HG03135 (cell line): ENCODE data around the gene SLC35A2.

ENCODE experiments used
- ATAC-seq: cut with Tn5 transposase; IDR thresholded peaks from one replicate; pipeline ENCODE4 v1.9.1; 2021; ENCODE audit warnings: mild to moderate bottlenecking, moderate library complexity; ENCODE audit not compliant: unreplicated experiment

The SLC35A2 gene

DNA sequence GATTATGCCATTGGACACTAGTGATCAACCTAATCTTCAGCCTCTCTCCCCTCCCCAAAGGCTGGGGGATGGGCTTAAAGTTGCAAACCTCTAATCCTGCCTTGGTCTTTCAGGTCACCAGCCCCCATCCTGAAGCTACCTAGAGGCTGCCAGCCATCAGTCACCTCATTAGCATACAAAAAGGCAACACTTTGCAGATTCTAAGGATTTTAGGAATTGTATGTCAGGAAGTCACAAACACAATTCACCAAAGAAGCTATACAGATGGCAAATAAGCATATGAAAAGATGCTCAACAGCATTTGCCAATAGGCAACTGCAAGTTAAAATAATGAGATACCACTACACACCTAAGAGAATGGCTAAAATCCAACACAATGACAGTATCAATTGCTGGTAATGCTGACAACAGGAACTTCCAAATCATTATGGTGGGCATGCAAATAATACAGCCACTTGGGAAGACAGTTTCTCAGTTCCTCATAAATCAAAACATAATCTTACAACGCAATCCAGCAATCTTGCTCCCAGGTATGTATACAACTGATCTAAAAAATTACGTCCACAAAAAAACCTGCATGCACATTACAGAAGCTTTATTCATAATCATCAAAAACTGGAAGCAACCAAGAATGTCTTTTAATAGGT lies 16.4 kb upstream of the SLC35A2 start:
- ATAC-seq: no peak

DNA sequence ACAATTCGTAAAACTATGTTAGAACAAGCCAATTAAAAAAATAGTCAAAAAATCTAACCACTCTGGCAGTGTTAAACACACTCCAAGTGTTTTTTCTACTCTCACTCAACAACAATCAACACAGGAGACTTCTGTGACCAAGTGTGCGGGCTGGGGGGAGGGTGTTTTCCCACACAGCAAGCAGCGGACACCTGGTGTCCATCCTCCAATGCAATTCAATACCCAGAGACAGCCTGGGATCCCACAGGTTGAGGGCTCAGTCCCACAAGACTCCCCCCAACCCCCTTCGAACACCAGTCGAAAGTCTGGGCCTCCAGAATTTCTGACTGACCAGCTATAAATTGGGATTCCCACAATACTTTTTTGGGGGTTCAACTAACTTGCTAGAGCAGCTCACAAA lies 15.7 kb upstream of the SLC35A2 start:
- ATAC-seq: no peak

DNA sequence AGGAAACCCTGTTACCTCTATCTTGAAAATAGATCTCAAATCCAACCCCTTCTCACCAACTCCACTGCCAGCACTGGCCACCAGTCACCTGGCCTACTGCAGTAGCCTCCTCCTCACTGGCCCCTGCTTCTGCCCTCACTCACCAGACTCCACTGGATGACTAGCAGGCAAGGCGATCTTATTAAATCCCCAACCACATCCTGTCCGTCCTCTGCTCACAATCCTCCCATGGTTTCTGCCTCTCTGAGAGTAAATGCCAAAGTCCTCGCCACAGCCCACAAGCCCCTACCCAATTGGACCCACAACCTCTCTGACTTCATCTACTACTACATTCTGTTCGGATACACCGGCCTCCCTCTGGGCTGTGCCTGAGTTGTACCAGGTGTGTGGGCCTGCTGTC lies 12.8 kb upstream of the SLC35A2 start:
- no peak for ATAC-seq

DNA sequence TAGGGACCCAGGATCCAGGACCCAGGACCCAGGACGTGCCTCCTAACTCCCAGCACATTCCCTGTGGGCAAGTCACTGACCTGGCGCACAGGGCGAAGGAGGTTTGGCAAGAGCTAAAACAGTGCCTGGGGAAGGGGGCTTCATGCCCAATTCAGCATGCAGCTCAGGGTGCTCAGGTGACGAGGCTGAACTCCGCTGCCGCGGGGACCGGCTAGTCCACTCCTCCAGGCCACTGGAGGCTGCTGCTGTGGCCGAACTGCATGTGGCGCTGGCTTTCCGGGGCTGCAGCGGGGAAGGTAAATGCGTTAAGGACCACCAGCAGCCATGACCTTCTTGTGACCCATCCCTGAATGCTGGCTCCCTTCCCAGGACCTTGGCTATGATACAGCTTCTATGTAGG lies 12.3 kb upstream of the SLC35A2 start:
- ATAC-seq: no peak

DNA sequence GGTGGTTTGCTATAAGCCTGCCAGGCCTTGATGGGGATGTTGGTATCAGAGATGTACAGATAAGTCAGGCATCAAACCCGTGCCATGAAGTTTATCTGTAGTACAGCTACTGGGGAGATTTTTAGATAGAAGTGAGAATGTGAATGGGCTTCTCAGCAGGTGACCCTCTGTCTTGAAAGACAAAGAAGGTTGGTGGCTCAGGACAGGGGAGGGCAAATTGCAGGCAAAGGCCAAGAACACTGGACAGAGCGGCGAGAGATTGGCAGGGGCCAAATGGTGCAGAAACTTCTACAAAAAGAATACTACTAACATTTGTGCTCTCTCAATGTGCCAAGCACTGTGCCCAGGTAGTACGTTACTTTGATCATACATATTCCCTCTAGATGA lies 9.3 kb upstream of the SLC35A2 start:
- no peak for ATAC-seq

DNA sequence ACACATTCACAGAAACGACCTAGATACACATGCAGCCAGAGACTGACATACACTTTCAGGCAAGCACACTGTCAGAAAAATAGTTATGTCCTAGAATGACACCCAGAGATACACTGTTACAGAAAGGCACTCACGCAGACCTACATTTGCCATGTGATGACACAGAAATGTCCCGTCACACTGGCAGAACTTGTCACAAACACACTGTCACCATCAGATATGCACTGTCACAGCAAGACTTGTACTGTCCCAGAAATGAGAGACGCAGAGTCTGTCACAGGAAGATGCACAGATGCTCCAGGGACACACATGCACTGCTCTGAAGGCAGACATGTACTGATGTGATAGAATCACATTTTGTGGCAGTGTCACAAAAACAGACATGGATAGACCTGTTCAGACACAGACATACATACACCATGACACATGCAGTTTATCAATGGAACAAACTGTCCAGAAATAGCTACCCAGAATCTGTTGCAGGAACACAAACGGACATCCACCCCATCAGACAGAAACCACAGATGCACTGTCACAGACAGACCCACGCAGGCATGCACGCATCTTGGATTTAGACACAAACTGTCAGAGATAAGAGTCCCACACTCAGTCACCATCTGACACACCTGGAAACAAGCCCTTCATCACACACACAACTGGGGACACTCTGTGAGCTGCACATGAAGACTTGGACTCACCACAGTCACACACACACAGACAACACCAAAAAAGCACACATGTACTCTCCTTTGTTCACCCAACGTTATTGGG lies 8.7 kb upstream of the SLC35A2 start:
- no peak for ATAC-seq

- peak; percentile 22 for ATAC-seq
Observed at GRCh38 chrX:48919360-48919841, 8.0 kb upstream of the SLC35A2 start.

GRCh38 chrX:48918643-48919340 lies 7.3 kb upstream of the SLC35A2 start, which contains the start of gene PIM2:
Gene PIM2, minus strand, starts transcription at chrX:48919024. Its CDS starts 190 bp downstream, at chrX:48918834.
- peak; percentile 66 for ATAC-seq

DNA sequence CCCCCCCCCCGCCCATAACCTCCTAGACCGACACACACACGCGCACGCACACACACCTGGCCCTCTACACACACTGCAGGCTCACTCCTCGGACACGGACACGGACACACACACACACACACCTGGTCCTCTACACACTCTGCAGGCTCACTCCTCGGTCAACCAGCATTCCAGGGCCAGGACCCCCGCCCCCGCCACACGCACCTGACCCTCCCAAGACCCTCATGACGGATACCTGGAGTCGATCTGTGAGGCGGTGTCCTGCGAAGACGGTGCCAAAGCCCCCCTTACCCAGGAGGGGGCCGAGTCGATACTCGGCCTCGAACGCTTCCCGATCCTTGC lies 6.8 kb upstream of the SLC35A2 start:
- ATAC-seq: no peak

DNA sequence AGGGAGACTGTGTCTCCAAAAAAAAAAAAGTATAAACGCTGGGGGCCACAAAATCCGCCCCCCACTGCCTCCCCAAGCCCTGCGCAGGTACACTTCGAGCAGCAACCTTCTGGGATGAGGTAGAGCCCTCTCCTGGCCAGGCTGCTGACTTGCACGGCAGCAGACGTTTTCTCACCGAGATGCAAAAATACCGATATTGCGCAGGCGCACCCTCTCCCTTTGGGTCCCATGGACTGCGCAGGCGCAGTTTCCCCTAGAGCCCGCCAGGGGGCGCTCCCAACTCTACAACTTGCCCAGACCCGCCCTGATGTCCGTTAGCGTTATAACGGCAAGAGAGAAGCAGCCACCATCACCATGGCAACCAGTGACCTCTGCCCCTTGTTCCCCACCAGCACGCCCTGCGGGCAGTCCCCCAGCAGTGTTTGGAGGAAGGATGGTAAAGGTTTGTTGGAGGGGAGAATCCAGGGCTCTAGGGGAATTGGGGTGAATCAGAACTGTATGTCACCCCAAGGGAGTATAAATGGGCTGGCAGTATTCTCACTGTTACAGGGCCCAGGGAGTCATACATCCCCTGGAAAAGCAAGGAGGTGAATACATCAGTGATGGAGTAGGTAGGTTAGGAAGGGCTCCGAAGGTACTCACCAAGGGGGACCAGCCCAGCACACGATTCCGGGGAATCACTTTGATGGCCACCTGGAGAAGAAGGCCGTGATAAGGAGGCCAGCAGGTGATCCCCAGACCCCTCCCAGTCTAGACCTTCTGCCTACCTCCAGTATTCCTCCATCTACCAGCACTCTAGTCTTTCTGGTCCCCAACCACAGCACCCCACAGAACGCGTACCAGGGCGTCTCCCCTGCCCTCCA lies 5.9 kb upstream of the SLC35A2 start:
- ATAC-seq: peak; percentile 41

DNA sequence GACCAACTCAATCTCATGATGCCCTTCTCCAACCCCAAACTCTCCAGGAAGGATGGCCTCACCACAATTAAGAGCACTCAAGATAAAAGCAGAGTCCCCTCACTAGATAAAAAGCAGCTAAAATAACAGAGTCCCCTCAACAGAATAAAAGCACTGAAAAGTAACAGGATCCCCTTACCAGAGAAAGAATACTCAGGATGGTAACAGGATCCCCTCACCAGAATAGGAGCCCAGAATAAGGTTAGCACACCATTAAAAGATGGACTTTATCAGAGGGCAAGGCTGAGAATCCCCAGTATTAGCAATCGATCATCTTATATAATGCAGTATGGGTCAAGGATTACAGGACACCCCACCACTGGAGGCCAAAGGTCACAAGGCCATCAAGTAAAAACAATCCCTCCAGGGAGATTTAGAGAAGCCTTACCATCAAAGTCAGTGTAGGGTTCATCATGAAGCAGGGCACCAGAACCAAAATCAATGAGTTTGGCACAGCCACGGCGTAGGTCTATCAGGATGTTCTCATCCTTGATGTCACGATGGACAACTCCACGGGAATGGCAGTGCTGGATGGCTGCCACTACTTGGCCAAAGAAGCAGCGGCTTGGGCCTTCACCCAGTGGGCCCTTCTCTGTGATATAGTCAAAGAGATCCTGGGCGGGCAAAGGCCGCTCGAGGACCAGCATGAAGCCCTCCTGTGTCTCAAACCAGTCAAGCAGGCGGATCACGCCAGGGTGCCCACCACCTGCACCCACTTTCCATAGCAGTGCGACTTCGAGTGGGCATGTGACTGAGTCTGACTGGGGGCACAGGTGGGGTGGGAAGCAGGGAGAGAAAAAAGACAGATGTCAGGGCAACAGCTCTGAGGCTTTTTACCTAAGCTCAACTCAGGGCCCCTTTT lies 3.4 kb upstream of the SLC35A2 start:
- ATAC-seq: no peak

DNA sequence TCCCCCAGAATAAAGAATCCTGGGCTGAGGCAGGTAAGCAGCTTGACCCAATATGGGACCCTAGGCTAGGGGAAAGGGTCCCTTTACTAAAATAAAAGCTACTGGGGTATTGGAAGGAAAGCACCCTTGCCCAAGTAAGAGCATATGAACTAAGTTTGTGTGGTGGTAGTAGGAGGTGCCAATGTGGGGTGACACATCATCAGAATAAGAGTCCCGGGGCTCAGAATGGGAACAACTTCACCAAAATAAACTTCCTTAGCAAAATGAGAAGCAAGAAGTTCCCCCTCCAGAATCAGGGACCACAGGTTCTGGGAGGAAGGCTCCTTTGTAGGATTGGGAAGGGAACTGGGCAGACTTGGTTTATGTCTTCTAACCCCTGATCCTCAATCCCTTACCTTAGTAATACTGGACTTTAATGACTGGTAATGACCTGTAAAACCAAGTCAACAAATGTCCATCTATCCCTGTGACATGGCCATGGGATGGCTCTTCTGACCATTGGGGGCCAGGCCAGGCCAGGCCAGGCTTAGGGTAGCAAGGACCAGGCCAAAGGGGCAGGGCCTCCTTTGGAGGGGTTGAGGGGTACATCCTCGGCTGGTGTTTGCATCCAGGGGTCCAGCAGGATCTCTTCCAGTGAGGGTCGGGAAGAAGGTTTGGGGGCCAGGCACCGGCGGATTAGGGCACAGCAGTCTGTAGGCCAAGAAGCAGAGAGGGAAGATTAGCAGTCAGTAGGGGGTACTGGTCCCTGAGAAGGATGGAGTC lies 2.3 kb upstream of the SLC35A2 start:
- ATAC-seq: no peak

GRCh38 chrX:48910926-48911411 lies 477 bp downstream of the SLC35A2 start:
- peak; percentile 4 for ATAC-seq

DNA sequence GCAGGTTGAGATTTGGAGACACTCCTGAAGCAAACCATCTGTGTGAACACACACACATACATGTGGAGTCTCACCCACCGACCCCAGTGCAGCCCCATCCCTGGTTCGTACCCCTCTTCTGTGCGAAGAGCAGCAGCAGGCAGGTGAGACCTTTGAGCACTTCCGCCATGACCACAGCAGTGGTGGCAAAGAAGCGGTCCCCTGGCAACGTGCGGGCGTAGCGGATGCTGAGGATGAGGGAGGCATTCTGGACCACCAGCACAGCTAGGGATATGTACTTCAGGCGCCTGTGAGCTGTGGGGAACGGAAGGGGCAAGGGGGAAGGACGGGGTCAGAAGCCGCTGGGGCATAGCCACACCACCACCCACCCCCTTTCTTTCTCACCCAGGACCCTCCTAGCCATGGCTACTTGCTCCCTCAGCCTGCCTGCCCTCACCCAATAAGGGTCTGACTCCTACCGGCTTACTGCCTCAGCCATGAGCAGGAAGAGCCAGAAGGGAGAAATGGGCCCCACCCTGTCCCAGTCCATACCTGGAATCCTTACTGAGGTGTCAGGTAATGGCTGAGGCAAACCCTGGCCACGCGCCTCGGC lies 1.6 kb downstream of the SLC35A2 start:
- ATAC-seq: no peak

DNA sequence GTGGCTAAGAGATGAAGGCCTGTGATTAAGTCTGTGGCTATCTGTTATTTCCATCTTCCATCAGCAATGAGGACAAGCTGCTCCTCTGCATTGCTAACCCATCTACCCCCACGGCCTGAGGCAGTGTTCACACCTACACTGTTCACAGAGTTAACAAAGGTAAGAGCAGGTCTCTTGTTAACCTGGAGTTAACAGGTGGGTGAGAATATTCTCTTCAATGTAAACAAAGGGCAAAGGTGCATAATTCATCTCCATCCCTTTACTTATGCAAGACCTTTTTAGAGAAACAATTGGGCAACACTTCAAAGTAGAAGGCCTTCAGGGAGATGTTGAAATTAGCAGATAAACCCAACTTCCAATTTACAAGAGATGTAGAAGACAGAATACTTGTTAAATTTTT lies 2.8 kb downstream of the SLC35A2 start:
- no peak for ATAC-seq

DNA sequence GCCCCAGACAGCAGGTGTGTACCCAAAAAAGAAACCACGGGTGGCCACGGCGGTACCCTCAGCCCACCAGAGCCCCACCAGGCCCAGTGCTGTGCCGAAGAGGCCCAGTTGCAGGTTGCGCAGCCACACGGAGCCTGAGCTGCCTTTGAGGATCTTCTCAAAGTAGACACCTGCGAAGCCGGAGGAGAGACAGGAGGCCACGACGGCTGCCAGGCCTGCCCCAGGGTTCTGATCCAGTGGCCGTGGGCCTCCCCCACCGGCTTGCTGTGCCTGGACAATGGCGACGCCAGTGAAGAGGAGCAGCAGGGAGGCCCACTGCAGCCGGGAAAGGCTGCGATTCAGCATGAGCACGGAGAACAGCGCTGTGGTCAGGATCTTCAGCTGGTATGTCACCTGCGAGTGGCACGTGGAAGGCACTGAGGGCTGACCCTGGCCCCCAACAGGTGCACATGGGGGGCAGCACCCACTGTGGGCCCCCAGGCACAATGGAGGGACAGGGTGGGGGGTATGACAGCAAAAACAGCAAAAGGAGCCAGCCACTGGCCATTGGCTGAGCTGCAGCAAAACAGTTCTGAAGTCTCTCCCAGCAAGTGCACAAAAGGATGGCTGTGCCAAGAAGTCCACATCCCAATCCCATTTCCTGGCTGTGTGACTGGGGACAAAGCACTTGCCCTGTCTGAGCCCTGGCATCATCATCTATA lies 6.2 kb downstream of the SLC35A2 start:
- no peak for ATAC-seq

DNA sequence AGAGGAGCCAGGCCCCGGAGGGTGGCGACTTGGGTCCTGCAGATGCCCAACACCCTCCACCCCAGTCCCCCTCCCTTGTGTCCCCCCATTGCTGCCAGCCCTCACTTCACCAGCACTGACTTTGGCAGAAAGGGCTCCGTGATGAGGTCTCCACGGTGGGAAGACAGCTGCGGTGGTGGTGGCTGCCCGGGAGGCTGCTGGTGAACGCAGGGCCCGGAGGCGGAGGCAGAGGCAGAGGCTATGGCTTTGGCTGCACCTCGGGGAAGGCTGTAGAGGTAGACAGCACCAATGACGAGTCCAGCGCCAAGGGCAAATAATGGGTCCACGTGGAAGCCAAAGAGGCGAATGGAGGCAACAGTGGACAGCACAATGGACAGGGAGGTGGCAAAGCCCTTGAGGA lies 6.8 kb downstream of the SLC35A2 start:
- ATAC-seq: no peak

- no peak for ATAC-seq
Observed at GRCh38 chrX:48904180-48904579, 7.3 kb downstream of the SLC35A2 start.
